ENCODE results near the gene BHLHA15. TPM values are rescaled to one million over a fixed set of nuclear protein-coding genes. Genes with fewer than 3 reads are reported as not detected.

Gene BHLHA15
- total and polyA plus RNA-seq, 9 of the 15 experiments (the other 6 are each of a cell fraction or from before 2014, with no cell fraction given) = 0.22 to 2.0 (median 1.1) TPM; not detected in 4

DNA sequence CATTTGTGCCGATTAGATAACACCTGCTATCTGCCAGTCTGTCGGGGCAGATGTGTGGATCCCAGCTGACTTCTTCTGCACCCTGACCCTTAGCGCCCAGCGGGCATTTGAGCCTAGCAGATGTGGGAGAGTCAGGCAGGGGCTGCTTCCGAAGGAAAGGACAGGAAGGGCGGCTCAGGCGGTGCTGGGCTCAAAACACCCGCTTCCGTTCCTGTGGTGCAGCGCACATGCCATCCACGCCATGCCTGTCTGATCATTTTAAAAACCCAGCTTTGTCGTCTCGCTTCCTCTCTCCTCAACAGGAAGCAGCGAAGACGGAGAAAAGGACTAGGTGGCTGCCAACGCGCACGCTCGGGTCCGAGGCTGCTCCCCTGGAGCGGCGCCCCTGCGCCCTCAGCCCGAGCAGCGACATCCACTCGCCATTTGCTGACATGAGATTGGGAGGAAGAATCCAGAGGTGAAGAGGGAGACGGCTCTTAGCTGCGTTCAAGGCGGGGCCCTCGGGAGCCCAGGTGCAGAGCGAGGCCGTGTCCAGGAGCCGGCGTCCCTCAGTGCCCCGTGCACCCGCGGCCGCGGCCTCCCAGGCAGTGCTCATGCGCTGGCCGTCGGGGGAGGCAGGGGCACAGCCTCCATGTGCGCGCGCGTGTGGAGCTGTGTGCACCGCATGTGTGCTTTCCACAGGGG lies 5.9 kb upstream of the BHLHA15 start:
- ChIA-PET POLR2A (no interaction called here), CTCF (ENCODE audit: low intra/inter-chr PET ratio) (no interaction called here)
- Histone ChIP-seq H3K4me2 (ENCODE audit: insufficient read depth, low read length) (no peak overlapping the region), H3K9me3 (replicated peaks; ENCODE audit: control insufficient read depth, insufficient read depth, low read depth, low read length) (no peaks in the 10 kb centered on the region), H3K4me1 (replicated peaks in 1 of 2; ENCODE audit: control insufficient read depth in 2 of 2, insufficient read depth in 2 of 2, low read length in 2 of 2) (peaks cover 0 to 26% of the 10 kb centered on the region in 2 experiments; a peak in 2 of 5 replicates), H3K9ac (ENCODE audit: insufficient read depth in 1 of 2, low read depth in 2 of 2, low read length in 2 of 2) (no peak overlapping the region), H2AFZ (ENCODE audit: low read depth, low read length) (no peak overlapping the region), H3K27ac (ENCODE audit: extremely low read depth, low read depth, low read length) (no peak overlapping the region), H3K27me3 (ENCODE audit: control insufficient read depth in 2 of 2, insufficient read depth in 2 of 2, low read length in 2 of 2) (no peaks in the 10 kb centered on the region), H4K20me1 (replicated peaks; ENCODE audit: control insufficient read depth, insufficient read depth, low read length) (no peaks in the 10 kb centered on the region), H3K79me2 (ENCODE audit: control insufficient read depth, insufficient read depth, low read length) (no peaks in the 10 kb centered on the region), H3K4me3 (no peak overlapping the region), H3K9me1 (ENCODE audit: control insufficient read depth, insufficient read depth, low read length) (no peaks in the 10 kb centered on the region), H3K36me3 (ENCODE audit: control insufficient read depth, insufficient read depth, low read length) (peaks cover 44% of the 10 kb centered on the region; the same call in 1 of the 3 replicates)
- DNase-seq (ENCODE audit: extremely low read depth in 1 of 4, low spot score in 3 of 4) (no peak), ATAC-seq (no peak), FAIRE-seq (no peak)
- in situ Hi-C loops (cut with MboI) = no loop called here
- no TSS peak for BruUV-seq (replicated peaks)
- intact Hi-C loops (cut with micrococcal nuclease) = no loop called here
- WGBS (ENCODE audit: insufficient coverage, low coverage, missing lambda C conversion rate) = 96% methylated on average over 47 of the region's 47 CpGs
- peak; percentile 27 for TF ChIP-seq PCBP1 (IDR thresholded peaks at IDR 0.05; ENCODE audit: low read depth, low read length, poor library complexity, severe bottlenecking)
- TF ChIP-seq POLR2A (conservative IDR thresholded peaks at IDR 0.05) = no peak

- peaks cover 44% of the 10 kb centered on the region; the same call in 1 of the 3 replicates for H3K36me3 ChIP-seq (ENCODE audit: control insufficient read depth, insufficient read depth, low read length)
- TF ChIP-seq BCL6 (CRISPR knock-in tag; IDR thresholded peaks at IDR 0.05) (no peak), POLR2G (IDR thresholded peaks at IDR 0.05; ENCODE audit: low read depth, low read length) (0 out of 2 replicates have a peak, but pooled peaks have one; percentile 18), MAX (CRISPR knock-in tag; IDR thresholded peaks at IDR 0.05) (peak; percentile 36; the same call in 1 of the 2 replicates), HDGF (IDR thresholded peaks at IDR 0.05) (no peak), TCF3 (CRISPR knock-in tag; IDR thresholded peaks at IDR 0.05) (peak; percentile 53), TFAP4 (CRISPR knock-in tag; IDR thresholded peaks at IDR 0.05; ENCODE audit: borderline replicate concordance) (peak; percentile 98), PHTF2 (CRISPR knock-in tag; IDR thresholded peaks at IDR 0.05) (no peak), GABPA (tag; conservative IDR thresholded peaks at IDR 0.05; ENCODE audit: low read depth) (0 out of 2 replicates have a peak, but pooled peaks have one; percentile 21), CBFA2T3 (IDR thresholded peaks at IDR 0.05) (peak; percentile 40; the same call in 1 of the 2 replicates), ZBTB12 (CRISPR knock-in tag; IDR thresholded peaks at IDR 0.05) (peak; percentile 58; the same call in 1 of the 2 replicates)
- ATAC-seq (no peak), FAIRE-seq (no peak), DNase-seq (ENCODE audit: extremely low read depth in 1 of 4, low spot score in 3 of 4) (no peak)
- WGBS (ENCODE audit: insufficient coverage, low coverage, missing lambda C conversion rate) = 85% methylated on average over 42 of the region's 47 CpGs
- ChIA-PET POLR2A (no interaction called here), CTCF (ENCODE audit: low intra/inter-chr PET ratio) (no interaction called here)
- no peak overlapping the region for H3K9ac ChIP-seq (ENCODE audit: insufficient read depth in 1 of 2, low read depth in 2 of 2, low read length in 2 of 2)
- in situ Hi-C loops (cut with MboI) (no loop called here), intact Hi-C loops (cut with micrococcal nuclease) (no loop called here)
- H3K4me2 ChIP-seq (ENCODE audit: insufficient read depth, low read length) = no peak overlapping the region
- H2AFZ ChIP-seq (ENCODE audit: low read depth, low read length) = no peak overlapping the region
- no TSS peak for BruUV-seq (replicated peaks)
- no peaks in the 10 kb centered on the region for H3K79me2 ChIP-seq (ENCODE audit: control insufficient read depth, insufficient read depth, low read length)
- H3K9me3 ChIP-seq (replicated peaks; ENCODE audit: control insufficient read depth, insufficient read depth, low read depth, low read length) = no peaks in the 10 kb centered on the region
- no peaks in the 10 kb centered on the region for H4K20me1 ChIP-seq (replicated peaks; ENCODE audit: control insufficient read depth, insufficient read depth, low read length)
- H3K4me1 ChIP-seq (replicated peaks in 1 of 2; ENCODE audit: control insufficient read depth in 2 of 2, insufficient read depth in 2 of 2, low read length in 2 of 2) = peaks cover 0 to 29% of the 10 kb centered on the region in 2 experiments; a peak in 3 of 5 replicates
- H3K27ac ChIP-seq (ENCODE audit: extremely low read depth, low read depth, low read length) = no peak overlapping the region
- no peaks in the 10 kb centered on the region for H3K9me1 ChIP-seq (ENCODE audit: control insufficient read depth, insufficient read depth, low read length)
- H3K4me3 ChIP-seq = no peak overlapping the region
- H3K27me3 ChIP-seq (ENCODE audit: control insufficient read depth in 2 of 2, insufficient read depth in 2 of 2, low read length in 2 of 2) = no peaks in the 10 kb centered on the region
Measured at GRCh38 chr7:98206451-98207330, 4.5 kb upstream of the BHLHA15 start.

Measured in K562 (cell line).